ENCODE data around the gene STON2. TPM values are rescaled to one million over a fixed set of nuclear protein-coding genes. Genes with fewer than 3 reads are reported as not detected.

STON2 gene
- total RNA-seq, 1 experiment from 2014 or later, result 8.6 TPM

DNA sequence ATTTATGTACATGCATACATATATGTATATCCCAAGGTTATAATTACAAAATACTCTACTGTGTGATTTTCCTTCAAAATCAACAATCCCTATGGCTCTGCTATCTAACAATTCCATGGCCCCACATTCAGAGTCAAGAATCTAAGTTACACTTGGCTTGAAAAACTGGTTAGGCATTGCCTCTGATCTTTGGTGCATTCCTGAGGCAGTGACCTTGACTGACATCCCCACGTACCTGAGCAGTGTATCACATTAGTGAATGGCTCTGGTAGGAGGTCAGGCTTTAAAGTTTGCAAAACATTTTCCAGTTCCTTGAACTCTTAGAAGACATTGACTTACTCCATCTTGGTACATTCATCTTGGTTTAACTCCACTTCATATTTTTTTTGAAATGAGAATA, 8.5 kb upstream of the STON2 start:
- Histone ChIP-seq H3K27ac (ENCODE audit: low read depth, low read length, poor library complexity, severe bottlenecking) (no peak overlapping the region), H3K4me3 (ENCODE audit: low read depth, low read length, poor library complexity, severe bottlenecking) (no peak overlapping the region), H3K36me3 (ENCODE audit: insufficient read depth, low read length, poor library complexity, severe bottlenecking) (no peaks in the 10 kb centered on the region), H3K4me1 (ENCODE audit: insufficient read depth, low read length, poor library complexity, severe bottlenecking) (no peaks in the 10 kb centered on the region), H3K9me3 (ENCODE audit: low read depth, low read length, poor library complexity, severe bottlenecking) (no peaks in the 10 kb centered on the region), H3K27me3 (replicated peaks; ENCODE audit: insufficient read depth, low read depth, low read length, poor library complexity) (no peaks in the 10 kb centered on the region)
- intact Hi-C loops (cut with micrococcal nuclease; ENCODE audit: unreplicated experiment), result no loop called here
- no peak for TF ChIP-seq EZH2 (IDR thresholded peaks at IDR 0.05; ENCODE audit: borderline replicate concordance, low read depth, low read length, poor library complexity, severe bottlenecking)
- ChIA-PET CTCF (no interaction called here), POLR2A (ENCODE audit: low non-redundant PET) (no interaction called here)
- DNase-seq (ENCODE audit: low spot score), result no peak
- no TSS peak for BruUV-seq (replicated peaks)

DNA sequence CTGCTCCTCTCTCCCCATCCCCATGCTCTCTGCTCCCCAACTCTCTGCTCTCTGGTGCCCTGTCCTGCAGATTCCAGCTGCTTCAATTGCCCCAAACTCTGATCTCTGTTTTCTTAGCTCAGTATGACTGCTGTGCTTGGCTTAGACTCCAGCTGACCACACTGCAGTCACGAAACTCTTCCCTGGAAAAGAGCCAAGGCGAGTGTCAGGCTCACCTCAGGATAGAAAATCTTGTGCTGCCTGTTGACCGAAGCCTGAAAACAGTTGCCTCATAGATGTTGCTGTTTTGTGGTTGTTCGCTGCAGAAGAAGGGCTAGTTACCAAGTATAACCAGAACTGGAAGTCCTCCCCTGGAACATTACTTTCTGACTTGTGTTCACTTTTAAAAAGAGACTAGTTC, 6.7 kb upstream of the STON2 start:
- Histone ChIP-seq H3K9me3 (ENCODE audit: low read depth, low read length, poor library complexity, severe bottlenecking) (no peaks in the 10 kb centered on the region), H3K27me3 (replicated peaks; ENCODE audit: insufficient read depth, low read depth, low read length, poor library complexity) (no peaks in the 10 kb centered on the region), H3K27ac (ENCODE audit: low read depth, low read length, poor library complexity, severe bottlenecking) (no peak overlapping the region), H3K4me1 (ENCODE audit: insufficient read depth, low read length, poor library complexity, severe bottlenecking) (no peaks in the 10 kb centered on the region), H3K36me3 (ENCODE audit: insufficient read depth, low read length, poor library complexity, severe bottlenecking) (no peaks in the 10 kb centered on the region), H3K4me3 (ENCODE audit: low read depth, low read length, poor library complexity, severe bottlenecking) (no peak overlapping the region)
- CTCF ChIA-PET, result no interaction called here
- BruUV-seq (replicated peaks), result no TSS peak
- POLR2A ChIA-PET (ENCODE audit: low non-redundant PET), result no interaction called here
- DNase-seq (ENCODE audit: low spot score), result no peak
- intact Hi-C loops (cut with micrococcal nuclease; ENCODE audit: unreplicated experiment), result no loop called here
- TF ChIP-seq EZH2 (IDR thresholded peaks at IDR 0.05; ENCODE audit: borderline replicate concordance, low read depth, low read length, poor library complexity, severe bottlenecking), result no peak
- TF ChIP-seq, protein P1, sequence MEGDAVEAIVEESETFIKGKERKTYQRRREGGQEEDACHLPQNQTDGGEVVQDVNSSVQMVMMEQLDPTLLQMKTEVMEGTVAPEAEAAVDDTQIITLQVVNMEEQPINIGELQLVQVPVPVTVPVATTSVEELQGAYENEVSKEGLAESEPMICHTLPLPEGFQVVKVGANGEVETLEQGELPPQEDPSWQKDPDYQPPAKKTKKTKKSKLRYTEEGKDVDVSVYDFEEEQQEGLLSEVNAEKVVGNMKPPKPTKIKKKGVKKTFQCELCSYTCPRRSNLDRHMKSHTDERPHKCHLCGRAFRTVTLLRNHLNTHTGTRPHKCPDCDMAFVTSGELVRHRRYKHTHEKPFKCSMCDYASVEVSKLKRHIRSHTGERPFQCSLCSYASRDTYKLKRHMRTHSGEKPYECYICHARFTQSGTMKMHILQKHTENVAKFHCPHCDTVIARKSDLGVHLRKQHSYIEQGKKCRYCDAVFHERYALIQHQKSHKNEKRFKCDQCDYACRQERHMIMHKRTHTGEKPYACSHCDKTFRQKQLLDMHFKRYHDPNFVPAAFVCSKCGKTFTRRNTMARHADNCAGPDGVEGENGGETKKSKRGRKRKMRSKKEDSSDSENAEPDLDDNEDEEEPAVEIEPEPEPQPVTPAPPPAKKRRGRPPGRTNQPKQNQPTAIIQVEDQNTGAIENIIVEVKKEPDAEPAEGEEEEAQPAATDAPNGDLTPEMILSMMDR (conservative IDR thresholded peaks at IDR 0.05; ENCODE audit: low read depth, low read length), result no peak

DNA sequence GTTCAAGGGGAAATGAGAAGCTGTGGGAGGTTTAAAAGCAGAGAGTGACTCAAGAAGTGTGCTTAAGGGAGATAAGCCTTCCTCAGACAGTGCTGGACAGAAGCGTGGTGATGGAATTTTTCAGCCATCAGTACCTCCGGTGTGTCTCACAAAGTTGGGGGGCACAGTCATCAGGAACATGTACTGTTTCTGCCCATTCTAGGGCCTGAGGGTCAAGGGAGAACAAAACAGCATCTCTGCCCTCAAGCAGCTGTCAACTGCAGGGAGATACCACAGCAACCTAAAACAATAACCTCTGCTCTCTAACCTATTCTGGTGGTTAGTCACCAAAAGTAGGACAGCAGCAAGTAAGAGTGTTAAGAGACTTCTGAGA, 2.0 kb upstream of the STON2 start:
- peaks cover 15% of the 10 kb centered on the region for H3K4me1 ChIP-seq (ENCODE audit: insufficient read depth, low read length, poor library complexity, severe bottlenecking)
- H3K4me3 ChIP-seq (ENCODE audit: low read depth, low read length, poor library complexity, severe bottlenecking), result no peak overlapping the region
- H3K27me3 ChIP-seq (replicated peaks; ENCODE audit: insufficient read depth, low read depth, low read length, poor library complexity), result no peaks in the 10 kb centered on the region
- ChIA-PET POLR2A (ENCODE audit: low non-redundant PET) (no interaction called here), CTCF (no interaction called here)
- H3K36me3 ChIP-seq (ENCODE audit: insufficient read depth, low read length, poor library complexity, severe bottlenecking), result no peaks in the 10 kb centered on the region
- no peaks in the 10 kb centered on the region for H3K9me3 ChIP-seq (ENCODE audit: low read depth, low read length, poor library complexity, severe bottlenecking)
- no peak overlapping the region for H3K27ac ChIP-seq (ENCODE audit: low read depth, low read length, poor library complexity, severe bottlenecking)
- no peak for DNase-seq (ENCODE audit: low spot score)
- intact Hi-C loops (cut with micrococcal nuclease; ENCODE audit: unreplicated experiment), result no loop called here
- no peak for TF ChIP-seq EZH2 (IDR thresholded peaks at IDR 0.05; ENCODE audit: borderline replicate concordance, low read depth, low read length, poor library complexity, severe bottlenecking)
- TF ChIP-seq, protein P1 (conservative IDR thresholded peaks at IDR 0.05; ENCODE audit: low read depth, low read length), result no peak
- no TSS peak for BruUV-seq (replicated peaks)

DNA sequence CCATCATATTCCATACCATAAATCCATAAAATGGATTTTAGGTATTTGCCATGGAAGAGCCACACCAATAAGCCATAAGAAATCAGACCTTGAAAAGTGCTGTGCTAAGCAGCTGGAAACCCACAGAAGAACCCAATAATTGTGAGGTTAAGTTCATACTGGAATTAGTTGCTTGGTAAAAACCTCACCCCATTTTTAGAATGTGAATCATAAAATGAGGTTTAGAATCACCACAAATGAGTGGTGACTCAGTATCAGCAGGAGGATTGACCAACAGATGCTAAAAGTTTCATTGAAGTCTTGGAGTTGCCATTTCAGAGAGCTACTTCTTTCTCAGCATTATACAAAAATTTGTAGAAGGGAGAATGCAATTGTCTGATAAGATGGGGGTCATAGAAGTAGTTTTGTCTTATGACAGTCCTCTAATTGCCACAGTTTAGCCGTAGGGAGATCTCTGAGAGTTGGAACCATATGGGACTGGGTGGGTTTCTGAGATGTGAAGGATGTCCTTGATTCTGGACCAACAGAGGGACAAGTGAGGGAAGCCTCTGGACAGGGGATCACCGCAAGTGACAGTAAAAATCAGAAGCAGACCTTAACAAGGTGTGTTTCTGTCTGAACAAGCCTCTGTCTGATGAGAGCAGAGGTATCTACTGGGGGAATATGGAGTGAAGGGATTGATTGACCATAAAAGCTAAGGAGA, 1.4 kb upstream of the STON2 start:
- H3K9me3 ChIP-seq (ENCODE audit: low read depth, low read length, poor library complexity, severe bottlenecking), result no peaks in the 10 kb centered on the region
- BruUV-seq (replicated peaks), result no TSS peak
- no peak overlapping the region for H3K4me3 ChIP-seq (ENCODE audit: low read depth, low read length, poor library complexity, severe bottlenecking)
- no peaks in the 10 kb centered on the region for H3K36me3 ChIP-seq (ENCODE audit: insufficient read depth, low read length, poor library complexity, severe bottlenecking)
- ChIA-PET POLR2A (ENCODE audit: low non-redundant PET) (no interaction called here), CTCF (no interaction called here)
- H3K4me1 ChIP-seq (ENCODE audit: insufficient read depth, low read length, poor library complexity, severe bottlenecking), result peaks cover 15% of the 10 kb centered on the region
- no peak for TF ChIP-seq EZH2 (IDR thresholded peaks at IDR 0.05; ENCODE audit: borderline replicate concordance, low read depth, low read length, poor library complexity, severe bottlenecking)
- TF ChIP-seq, protein P1 (conservative IDR thresholded peaks at IDR 0.05; ENCODE audit: low read depth, low read length), result no peak
- no peak overlapping the region for H3K27ac ChIP-seq (ENCODE audit: low read depth, low read length, poor library complexity, severe bottlenecking)
- no peaks in the 10 kb centered on the region for H3K27me3 ChIP-seq (replicated peaks; ENCODE audit: insufficient read depth, low read depth, low read length, poor library complexity)
- intact Hi-C loops (cut with micrococcal nuclease; ENCODE audit: unreplicated experiment), result no loop called here
- no peak for DNase-seq (ENCODE audit: low spot score)

Measured in A673 (cell line).